CD4-positive, alpha-beta T cell treated with Interleukin-4 for 1 hour (primary cell): ENCODE measurements around the gene NR5A1.

Experiments
- DNase-seq, 2 donors: peaks; one replicate each; pipeline ENCODE4 v3.0.0-alpha.2; 2020 to 2022

Gene NR5A1

GRCh38 chr9:124513376-124513994 lies 6.3 kb upstream of the NR5A1 start:
- no peak for DNase-seq

- DNase-seq = no peak
Measured at GRCh38 chr9:124512806-124513204, 5.6 kb upstream of the NR5A1 start.

GRCh38 chr9:124511891-124512805 lies 4.9 kb upstream of the NR5A1 start:
- no peak for DNase-seq

- no peak for DNase-seq
Measured at GRCh38 chr9:124511426-124511840, 4.2 kb upstream of the NR5A1 start.

GRCh38 chr9:124510650-124511425 lies 3.6 kb upstream of the NR5A1 start:
- no peak for DNase-seq

- no peak for DNase-seq
Measured at GRCh38 chr9:124507880-124508423, 753 bp upstream of the NR5A1 start.

GRCh38 chr9:124506433-124506832 lies 766 bp downstream of the NR5A1 start:
- no peak for DNase-seq

- no peak for DNase-seq
Measured at GRCh38 chr9:124505901-124506346, 1.3 kb downstream of the NR5A1 start.

GRCh38 chr9:124505006-124505900 lies 1.9 kb downstream of the NR5A1 start:
- no peak for DNase-seq

GRCh38 chr9:124504530-124505005 lies 2.6 kb downstream of the NR5A1 start:
- DNase-seq = no peak

- DNase-seq = no peak
Measured at GRCh38 chr9:124503713-124504529, 3.3 kb downstream of the NR5A1 start.

- DNase-seq = no peak
Measured at GRCh38 chr9:124502711-124503702, 4.2 kb downstream of the NR5A1 start.

GRCh38 chr9:124501771-124502320 lies 5.4 kb downstream of the NR5A1 start:
- no peak for DNase-seq

GRCh38 chr9:124500796-124501611 lies 6.2 kb downstream of the NR5A1 start:
- no peak for DNase-seq

GRCh38 chr9:124500028-124500795 lies 7.0 kb downstream of the NR5A1 start:
- no peak for DNase-seq

- no peak for DNase-seq
Measured at GRCh38 chr9:124499216-124499615, 8.0 kb downstream of the NR5A1 start.

GRCh38 chr9:124498499-124499146 lies 8.6 kb downstream of the NR5A1 start:
- no peak for DNase-seq
